Fibroblast of lung (primary cell): ENCODE measurements around the gene STAB2.

Experiments
- EZH2 ChIP-seq: IDR thresholded peaks from 2 replicates; pipeline ENCODE4 v1.5.1; 2012; ENCODE audit warnings: low read length, control low read depth, mild to moderate bottlenecking; ENCODE audit errors: missing control alignments
- TF ChIP-seq, protein P1 (sequence below), 2 donors: IDR thresholded peaks in 1 of 2; conservative IDR thresholded peaks in 1 of 2; 1 replicate in 1 of 2; 2 replicates in 1 of 2; pipeline ENCODE4 v1.5.1; 2011 to 2012; ENCODE audit warnings: low read length in 2 of 2, control low read depth in 1 of 2, inconsistent platforms in 1 of 2, low read depth in 1 of 2, mild to moderate bottlenecking in 1 of 2

DNA sequence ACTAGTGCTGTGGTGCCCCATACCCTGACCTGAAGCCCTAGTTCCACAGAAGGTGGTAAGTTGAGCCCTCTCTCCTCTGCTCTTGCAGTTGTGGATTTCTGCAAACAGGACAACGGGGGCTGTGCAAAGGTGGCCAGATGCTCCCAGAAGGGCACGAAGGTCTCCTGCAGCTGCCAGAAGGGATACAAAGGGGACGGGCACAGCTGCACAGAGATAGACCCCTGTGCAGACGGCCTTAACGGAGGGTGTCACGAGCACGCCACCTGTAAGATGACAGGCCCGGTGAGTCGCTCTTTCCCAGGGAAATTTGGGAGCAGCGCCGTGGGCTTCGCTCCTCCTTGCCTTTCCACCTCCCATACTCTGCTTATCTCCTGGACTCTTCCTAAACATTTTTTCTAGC lies 161.8 kb downstream of the STAB2 start:
- TF ChIP-seq EZH2: no peak
- TF ChIP-seq, protein P1, sequence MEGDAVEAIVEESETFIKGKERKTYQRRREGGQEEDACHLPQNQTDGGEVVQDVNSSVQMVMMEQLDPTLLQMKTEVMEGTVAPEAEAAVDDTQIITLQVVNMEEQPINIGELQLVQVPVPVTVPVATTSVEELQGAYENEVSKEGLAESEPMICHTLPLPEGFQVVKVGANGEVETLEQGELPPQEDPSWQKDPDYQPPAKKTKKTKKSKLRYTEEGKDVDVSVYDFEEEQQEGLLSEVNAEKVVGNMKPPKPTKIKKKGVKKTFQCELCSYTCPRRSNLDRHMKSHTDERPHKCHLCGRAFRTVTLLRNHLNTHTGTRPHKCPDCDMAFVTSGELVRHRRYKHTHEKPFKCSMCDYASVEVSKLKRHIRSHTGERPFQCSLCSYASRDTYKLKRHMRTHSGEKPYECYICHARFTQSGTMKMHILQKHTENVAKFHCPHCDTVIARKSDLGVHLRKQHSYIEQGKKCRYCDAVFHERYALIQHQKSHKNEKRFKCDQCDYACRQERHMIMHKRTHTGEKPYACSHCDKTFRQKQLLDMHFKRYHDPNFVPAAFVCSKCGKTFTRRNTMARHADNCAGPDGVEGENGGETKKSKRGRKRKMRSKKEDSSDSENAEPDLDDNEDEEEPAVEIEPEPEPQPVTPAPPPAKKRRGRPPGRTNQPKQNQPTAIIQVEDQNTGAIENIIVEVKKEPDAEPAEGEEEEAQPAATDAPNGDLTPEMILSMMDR (conservative IDR thresholded peaks at IDR 0.05 in 1 of 2, IDR thresholded peaks at IDR 0.05 in 1 of 2; ENCODE audit: low read depth in 1 of 2, low read length in 2 of 2): no peak
